HG02642 (cell line): ENCODE data around the gene FBXL7.

ENCODE experiments used
- ATAC-seq: cut with Tn5 transposase; IDR thresholded peaks from one replicate; pipeline ENCODE4 v1.9.1; 2021; ENCODE audit warnings: mild to moderate bottlenecking; ENCODE audit not compliant: unreplicated experiment, poor library complexity

The FBXL7 gene

GRCh38 chr5:15499528-15500324 is at the start of gene FBXL7:
Gene FBXL7 (plus strand): TSS chr5:15500180.
- peak; percentile 75 for ATAC-seq

- no peak for ATAC-seq
Measured at GRCh38 chr5:15450473-15450872, 49.5 kb upstream of the FBXL7 start.

DNA sequence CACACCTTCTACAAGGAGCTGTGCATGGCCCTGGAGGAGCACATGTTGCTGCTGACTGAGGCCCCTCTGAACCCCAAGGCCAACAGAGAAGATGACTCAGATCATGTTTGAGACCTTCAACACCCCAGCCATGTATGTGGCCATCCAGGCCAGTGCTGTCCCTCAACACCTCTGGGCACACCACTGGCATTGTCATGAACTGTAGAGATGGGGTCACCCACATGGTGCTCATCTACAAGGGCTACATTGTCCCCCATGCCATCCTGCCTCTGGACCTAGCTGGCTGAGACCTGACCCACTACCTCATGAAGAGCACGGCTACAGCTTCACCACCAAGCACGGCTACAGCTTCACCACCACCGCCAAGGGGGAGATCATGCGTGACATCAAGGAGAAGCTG is 49.0 kb upstream of the FBXL7 start:
- ATAC-seq, result no peak

GRCh38 chr5:15452030-15452429 is 48.0 kb upstream of the FBXL7 start:
- no peak for ATAC-seq

DNA sequence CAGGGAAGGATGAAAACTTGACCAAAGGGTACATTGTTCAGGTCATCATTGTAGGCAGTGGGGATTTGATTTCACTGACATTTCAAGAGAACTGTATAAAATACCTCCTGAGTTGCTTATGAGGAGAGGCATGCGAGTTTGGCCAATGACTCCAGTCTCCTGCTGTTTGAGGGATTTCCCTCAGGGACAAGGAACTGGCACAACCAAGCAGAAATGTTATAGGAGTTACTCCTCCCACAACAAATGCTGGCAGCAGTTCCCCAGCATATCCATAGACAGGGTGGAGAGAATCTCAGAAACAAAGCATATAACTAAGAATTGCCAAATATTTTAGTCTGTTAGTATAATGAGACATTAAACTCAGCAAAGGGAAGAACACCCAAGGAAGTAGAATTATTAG is 47.2 kb upstream of the FBXL7 start:
- ATAC-seq, result no peak

GRCh38 chr5:15459200-15459599 is 40.8 kb upstream of the FBXL7 start:
- no peak for ATAC-seq

GRCh38 chr5:15463231-15463980 is 36.6 kb upstream of the FBXL7 start:
- ATAC-seq, result no peak

DNA sequence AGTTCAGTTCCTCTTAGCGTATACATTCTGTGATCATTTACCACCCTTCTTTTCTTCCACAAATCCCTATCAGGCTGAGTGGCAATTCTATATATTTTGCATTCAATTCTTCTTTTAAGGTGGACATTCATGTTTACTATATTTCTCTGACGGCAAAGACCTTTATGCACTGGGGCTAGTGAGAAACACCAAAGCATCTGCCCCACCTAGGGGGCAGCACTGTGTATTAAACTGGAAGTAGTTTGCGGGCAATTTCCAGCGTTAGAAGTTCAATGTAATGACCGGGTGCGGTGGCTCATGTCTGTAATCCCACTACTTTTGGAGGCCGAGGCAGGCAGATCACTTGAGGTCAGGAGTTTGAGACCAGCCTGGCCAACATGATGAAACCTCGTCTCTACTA is 27.9 kb upstream of the FBXL7 start:
- no peak for ATAC-seq

DNA sequence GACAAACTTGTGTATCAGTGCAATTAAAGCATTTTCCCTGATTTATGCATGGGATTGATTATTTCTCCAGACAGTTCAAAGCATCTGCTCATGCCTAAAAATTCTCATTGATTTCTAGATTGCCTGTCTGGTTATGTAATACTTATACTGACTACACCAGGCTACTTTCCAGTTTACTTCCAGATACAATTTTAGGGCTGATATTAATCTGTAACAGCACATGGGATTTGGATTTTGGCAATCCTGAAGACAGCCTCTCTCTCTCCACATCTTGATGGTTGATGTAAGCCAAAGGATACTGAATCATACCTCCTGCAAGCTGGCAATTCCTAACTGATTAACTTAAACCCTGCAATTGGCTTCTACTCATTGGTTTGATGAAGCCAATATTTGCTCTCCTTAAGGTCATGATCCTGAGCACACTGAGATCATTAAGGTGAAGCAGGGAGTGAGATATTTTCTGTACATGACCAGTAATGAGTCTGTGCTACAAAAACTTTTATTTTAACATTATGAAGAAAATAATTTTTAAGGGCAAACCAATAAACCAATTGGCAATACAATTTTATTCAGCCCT is 25.7 kb upstream of the FBXL7 start:
- ATAC-seq, result no peak

DNA sequence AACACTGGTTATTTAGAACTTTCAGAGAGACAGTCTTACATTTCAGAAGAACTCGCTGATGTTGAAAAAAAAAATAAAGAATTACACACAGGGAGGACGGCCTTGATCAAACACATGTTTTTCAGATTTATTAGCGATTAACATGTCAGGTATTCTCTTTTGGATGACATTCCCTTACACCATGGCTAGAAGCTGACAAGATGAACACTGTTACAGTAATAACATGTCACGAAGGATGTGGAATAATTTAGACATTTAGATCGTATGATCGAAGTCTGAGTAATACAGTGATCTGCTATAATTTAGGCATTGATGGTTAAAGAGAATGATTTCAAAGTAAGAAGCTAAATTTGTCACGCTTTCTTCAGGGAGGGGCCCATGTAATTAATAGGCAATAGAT is 24.6 kb upstream of the FBXL7 start:
- ATAC-seq, result no peak

DNA sequence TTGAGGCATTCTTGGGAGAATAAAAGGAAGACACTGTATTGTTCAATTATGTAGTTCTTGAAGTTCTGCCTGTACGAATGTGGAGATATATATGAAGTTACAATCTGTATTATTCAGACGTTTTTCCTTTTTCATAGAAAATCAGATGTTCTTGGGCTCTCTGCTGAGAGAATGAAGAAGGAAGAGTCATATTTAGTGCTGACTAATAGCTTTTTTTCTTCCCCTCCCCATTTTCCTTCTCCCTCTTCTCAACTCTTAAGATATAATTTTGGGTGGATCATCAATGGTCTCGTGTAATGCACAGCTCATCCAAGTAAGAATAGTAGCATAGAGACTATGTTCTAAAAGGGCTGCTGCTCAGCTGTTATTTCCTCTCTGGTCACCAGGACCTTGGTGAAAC is 23.0 kb upstream of the FBXL7 start:
- ATAC-seq, result no peak

DNA sequence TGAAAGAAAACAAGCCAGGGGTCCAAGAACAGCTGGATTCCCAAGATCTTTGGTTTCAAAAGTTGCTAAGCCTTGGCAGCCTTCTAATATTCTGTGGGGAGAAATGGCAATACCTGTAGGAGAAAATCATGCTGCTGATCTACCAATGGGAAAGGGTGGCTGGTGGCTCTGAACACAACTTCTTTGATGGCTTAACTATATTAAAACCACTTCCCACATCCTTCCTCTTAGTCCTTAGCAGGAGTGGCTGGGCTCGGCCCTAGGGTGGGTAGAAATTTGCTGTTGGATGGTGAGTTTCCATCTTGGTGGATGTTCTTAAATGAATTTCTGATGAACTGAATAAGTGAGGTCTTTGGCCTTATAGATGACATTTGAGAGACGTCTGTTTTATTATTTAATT is 19.5 kb upstream of the FBXL7 start:
- no peak for ATAC-seq

GRCh38 chr5:15483351-15484097 is 16.5 kb upstream of the FBXL7 start:
- ATAC-seq, result no peak

DNA sequence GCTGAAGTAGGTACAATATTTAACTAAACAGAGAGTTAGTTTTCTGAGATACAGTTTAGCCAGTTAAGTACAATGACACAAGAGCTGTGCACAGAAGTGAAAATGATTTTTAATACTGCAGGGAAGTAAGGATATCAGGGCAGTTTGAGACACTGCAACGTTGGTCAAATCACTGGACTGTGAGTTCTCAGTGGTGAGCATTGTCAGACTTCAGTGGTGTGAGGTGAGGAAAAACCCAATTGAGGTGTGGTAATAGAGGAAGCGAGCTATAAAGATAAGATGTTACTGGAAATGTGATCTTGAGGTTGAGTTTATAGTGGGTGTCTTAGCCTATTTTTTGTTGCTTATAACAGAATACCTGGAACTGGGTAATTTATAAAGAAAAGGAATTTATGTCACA is 12.8 kb upstream of the FBXL7 start:
- ATAC-seq, result no peak

DNA sequence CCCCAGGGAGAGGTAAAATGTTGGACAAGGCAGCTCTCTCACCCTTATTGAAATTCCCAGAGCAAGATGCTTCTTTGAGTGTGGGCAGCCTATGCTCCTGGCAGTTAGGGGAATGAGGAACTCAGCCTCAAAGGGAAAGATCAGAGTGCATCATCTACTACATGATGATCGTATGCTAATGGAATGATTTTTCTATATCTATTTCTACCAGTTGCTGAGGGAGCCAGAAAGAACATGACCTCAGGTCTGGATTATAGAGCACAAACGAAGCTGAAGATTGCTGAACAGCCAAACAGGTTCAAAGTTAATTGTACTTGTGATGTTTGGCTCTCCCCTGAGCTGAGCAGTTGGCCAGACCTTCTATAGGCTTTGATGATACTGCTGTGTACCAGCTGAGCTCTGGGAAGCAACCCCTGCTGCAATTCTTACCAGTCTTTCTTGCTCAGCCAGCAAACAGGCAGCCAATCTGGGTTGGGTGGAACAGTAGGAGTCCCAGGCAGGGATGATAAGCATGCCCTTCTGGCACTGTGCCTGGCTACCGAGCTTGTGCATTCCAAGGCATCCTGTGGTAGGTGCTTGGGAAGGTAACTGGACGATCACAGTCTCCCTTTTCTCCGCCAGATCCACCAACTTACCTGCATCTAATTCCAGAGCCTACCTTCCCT is 10.3 kb upstream of the FBXL7 start:
- ATAC-seq, result no peak

DNA sequence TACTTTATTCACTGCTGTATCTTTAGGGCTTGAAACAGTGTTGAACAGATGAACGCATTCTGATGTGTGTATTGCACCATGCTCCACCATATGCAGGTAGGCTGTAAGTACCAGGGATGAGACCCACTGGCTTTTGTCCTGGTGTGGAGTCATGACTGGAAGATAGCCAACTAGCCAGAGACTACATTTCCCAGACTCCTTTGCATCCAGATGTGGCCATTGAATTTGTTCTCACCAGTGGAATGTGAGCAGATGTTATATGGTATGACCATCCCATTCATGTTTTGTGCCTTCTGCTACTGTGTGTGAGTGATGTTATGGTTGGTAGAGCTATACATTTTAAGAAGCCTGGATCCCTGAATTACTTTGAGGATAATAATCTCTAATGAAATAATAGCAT is 7.4 kb upstream of the FBXL7 start:
- ATAC-seq, result no peak

DNA sequence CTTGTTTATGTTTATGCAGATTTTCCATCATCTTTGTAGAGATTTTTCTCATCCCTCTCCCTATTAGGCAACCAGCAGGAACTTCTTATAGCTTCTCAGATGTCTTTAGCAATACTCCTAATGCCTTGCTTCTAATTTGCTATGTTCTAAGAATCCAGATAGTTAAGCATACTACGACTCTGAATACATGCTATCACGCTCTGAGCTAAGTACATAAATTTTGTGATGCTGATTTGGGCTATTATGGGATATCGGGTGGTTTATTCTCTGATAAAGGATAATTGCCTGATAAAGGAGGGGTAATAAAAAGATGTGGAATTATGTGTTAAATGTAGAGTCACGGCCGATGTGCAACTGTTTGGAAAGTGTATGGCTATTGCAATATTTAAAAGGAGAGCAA is 6.5 kb upstream of the FBXL7 start:
- ATAC-seq, result no peak

DNA sequence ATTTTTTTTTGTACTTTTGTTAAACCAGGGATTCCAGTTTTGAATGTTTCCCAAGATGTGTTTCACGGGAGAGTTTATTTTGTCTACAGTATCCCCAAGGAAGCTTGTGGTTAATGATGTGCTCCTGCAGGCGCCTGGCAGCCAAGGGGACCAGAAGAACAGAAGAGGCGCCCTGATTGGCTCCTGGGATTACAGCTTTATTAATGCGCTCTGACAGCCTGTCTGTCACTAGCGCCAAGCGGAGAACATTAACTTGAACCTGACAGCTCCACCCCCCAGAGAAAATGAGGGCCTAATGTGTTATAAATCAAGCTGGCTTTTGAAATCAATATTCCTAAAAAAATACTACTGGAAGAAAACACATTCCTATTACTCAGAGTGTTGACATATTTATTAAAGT is 5.0 kb upstream of the FBXL7 start:
- ATAC-seq, result no peak

GRCh38 chr5:15496886-15497285 is 3.1 kb upstream of the FBXL7 start:
- no peak for ATAC-seq

DNA sequence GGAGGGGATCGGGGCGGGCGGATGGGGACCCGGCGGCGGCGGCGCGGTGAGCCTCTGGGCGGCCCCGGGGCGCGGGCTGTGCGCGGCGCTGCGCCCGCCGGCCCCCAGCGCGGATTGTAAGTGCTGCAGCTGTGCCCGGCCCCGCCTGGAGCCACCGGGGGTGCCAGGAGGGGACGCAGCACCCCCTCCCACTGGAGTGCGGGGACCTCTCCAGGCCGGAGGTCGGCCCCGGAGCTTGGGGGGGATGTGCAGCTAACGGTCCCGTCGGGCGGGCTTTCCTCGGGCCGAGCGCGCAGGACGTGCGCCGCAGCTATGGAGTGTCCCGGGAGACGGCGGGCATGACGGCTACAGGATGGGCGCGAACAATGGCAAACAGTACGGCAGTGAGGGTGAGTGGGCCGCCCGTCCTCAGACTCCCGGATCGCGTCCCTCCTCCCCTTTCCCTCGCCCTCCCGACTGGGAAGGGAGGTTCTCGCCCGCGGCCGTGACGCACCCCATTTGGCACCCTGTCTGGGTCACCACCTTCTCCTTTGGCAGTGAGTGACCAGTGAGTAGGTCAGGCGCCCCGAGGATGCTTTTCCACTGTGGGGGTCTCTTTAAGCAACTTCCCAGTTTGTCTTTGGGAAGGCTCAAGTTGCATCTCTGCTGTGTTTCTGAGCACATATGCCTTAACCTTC is 483 bp downstream of the FBXL7 start:
- ATAC-seq, result peak; percentile 44
